ENCODE results near the gene SRR.
"Not testable (repeated sequence)": the region's sequence is repeated elsewhere in the genome, so short reads cannot be mapped to it uniquely, and the experiment has no call there.

SRR gene

GRCh38 chr17:2303204-2304188 lies at the start of gene SRR, which contains the start of gene SMG6:
Gene SRR, plus strand, starts transcription at chr17:2303950. Its CDS starts 11,611 bp downstream, at chr17:2315561.
Gene SMG6, minus strand, starts transcription at chr17:2303785. Its CDS starts 65 bp downstream, at chr17:2303720.
- DNase-seq, result peak; percentile 95

GRCh38 chr17:2258830-2259229 lies 44.9 kb upstream of the SRR start:
- not testable (repeated sequence) for DNase-seq

- no peak for DNase-seq
Observed at GRCh38 chr17:2259769-2260536, 43.8 kb upstream of the SRR start.

GRCh38 chr17:2262135-2262587 lies 41.6 kb upstream of the SRR start:
- no peak for DNase-seq

- no peak for DNase-seq
Observed at GRCh38 chr17:2263183-2264066, 40.3 kb upstream of the SRR start.

GRCh38 chr17:2264067-2264860 lies 39.5 kb upstream of the SRR start:
- DNase-seq, result no peak

GRCh38 chr17:2265166-2265565 lies 38.6 kb upstream of the SRR start:
- not testable (repeated sequence) for DNase-seq

GRCh38 chr17:2266045-2266864 lies 37.5 kb upstream of the SRR start:
- DNase-seq, result no peak

GRCh38 chr17:2266865-2267228 lies 36.9 kb upstream of the SRR start:
- DNase-seq, result no peak

- DNase-seq, result no peak
Observed at GRCh38 chr17:2267354-2267753, 36.4 kb upstream of the SRR start.

- DNase-seq, result no peak
Observed at GRCh38 chr17:2271985-2272702, 31.6 kb upstream of the SRR start.

GRCh38 chr17:2274414-2274813 lies 29.3 kb upstream of the SRR start:
- no peak for DNase-seq

- DNase-seq, result no peak
Observed at GRCh38 chr17:2275722-2276121, 28.0 kb upstream of the SRR start.

- DNase-seq, result no peak
Observed at GRCh38 chr17:2277429-2278170, 26.1 kb upstream of the SRR start.

- no peak for DNase-seq
Observed at GRCh38 chr17:2279707-2280106, 24.0 kb upstream of the SRR start.

- peak; percentile 52 for DNase-seq
Observed at GRCh38 chr17:2282297-2282873, 21.4 kb upstream of the SRR start.

GRCh38 chr17:2283302-2283701 lies 20.4 kb upstream of the SRR start:
- DNase-seq, result no peak

- DNase-seq, result no peak
Observed at GRCh38 chr17:2289878-2290478, 13.8 kb upstream of the SRR start.

- DNase-seq, result peak; percentile 29
Observed at GRCh38 chr17:2292100-2292499, 11.7 kb upstream of the SRR start.
